HPDE6-E6E7 (cell line): ENCODE data around the gene RNU2-1.
"Not testable (repeated sequence)": the region's sequence is repeated elsewhere in the genome, so short reads cannot be mapped to it uniquely, and the experiment has no call there.

ENCODE experiments used
- DNase-seq: peaks from one replicate; pipeline ENCODE4 v3.0.0; 2011; ENCODE audit warnings: missing footprints; ENCODE audit errors: extremely low spot score

RNU2-1 gene

DNA sequence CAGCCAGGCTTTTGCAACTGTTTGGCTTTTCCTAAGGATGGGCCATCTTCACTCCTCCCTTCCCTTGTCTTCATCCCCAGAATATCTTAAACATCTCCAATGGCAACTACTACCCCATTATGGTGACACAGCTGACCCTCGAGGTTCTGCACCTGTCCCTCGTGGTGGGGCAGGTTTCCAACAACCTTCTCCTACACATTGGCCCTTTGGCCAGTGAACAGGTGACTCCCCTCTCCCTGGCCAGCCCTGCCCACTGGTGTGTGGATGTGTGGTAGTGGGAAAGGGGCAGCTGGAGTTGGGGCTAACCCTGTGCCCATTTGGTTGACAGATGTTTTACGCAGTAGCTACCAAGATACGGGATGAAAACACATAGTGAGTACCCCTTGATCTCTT, 17.4 kb downstream of the RNU2-1 start:
- DNase-seq: no peak

DNA sequence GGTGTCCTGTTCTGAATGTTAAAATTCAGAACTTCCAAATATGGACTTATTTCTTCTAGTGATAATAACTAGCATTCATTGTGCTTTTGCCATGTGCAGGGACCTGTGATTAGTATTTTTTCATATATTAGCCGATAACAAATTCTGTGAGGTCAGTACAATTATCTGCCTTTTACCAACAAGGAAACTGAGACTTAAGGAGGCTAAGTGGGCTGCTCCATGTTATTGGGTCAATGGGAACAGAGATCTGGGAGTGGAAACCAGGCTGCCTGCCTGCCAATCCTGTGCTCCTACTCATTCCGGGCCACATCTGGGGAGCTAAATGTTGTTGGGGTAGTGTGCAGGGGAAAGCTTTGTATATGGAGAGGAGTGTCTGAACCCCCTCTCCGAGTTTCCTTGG, 18.4 kb downstream of the RNU2-1 start:
- no peak for DNase-seq

DNA sequence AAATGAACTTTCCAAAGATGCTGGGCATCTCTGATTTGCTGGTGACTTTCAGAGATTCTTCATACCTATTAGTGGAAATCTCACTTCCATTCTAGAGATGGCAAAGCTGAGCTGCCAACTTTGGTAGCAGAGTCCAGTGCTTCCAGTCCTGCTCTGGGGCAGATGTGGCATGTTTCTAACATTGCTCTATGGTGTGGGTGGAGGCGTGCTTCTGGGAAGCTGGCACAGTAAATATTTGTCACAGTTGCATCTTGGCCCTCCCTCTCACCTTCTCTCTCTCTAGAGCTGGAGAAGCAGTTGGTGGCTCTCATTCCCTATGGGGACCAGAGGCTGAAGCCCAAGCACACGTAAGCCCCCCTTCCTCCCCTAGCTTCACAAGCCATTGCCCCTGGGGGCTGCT, 20.2 kb downstream of the RNU2-1 start:
- no peak for DNase-seq

DNA sequence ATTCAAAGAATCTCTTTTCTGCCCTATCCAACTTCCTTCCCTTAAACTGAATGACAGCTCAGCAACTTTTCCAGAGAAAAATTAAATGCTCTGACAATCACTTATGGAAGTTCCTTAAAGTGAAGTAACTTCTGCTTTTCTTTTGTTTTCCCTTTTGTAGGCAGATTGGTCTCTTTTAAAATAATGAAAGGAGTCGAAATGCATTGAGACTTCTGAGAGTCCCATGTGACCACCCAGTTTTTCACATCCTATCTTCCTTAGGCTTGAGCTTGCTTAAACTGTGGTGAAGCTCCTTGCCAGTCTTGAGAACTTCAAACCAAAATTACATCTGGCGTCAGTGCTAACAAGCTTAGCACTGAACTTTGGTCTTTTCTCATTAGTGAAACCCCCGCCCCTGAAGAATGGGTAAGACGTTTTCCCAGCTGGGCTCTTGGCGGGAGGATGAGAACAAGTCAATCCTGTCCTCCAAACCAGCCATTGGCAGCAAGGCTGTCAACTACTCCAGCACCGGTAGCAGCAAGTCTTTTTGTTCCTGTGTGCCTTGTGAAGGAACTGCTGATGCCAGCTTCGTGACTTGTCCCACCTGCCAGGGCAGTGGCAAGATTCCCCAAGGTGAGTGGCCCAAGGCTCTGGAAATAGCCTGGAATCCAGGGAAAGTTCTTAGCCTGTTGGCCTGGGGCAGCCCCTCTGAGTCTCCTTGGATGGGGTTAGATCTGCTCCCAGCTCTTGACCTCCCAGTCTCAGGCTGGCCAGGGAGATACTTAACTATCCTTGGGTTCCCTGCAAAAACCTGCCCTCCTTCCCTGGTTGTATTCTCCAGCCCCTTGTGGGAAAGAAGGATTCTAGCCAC, 20.9 kb downstream of the RNU2-1 start:
- DNase-seq: no peak

DNA sequence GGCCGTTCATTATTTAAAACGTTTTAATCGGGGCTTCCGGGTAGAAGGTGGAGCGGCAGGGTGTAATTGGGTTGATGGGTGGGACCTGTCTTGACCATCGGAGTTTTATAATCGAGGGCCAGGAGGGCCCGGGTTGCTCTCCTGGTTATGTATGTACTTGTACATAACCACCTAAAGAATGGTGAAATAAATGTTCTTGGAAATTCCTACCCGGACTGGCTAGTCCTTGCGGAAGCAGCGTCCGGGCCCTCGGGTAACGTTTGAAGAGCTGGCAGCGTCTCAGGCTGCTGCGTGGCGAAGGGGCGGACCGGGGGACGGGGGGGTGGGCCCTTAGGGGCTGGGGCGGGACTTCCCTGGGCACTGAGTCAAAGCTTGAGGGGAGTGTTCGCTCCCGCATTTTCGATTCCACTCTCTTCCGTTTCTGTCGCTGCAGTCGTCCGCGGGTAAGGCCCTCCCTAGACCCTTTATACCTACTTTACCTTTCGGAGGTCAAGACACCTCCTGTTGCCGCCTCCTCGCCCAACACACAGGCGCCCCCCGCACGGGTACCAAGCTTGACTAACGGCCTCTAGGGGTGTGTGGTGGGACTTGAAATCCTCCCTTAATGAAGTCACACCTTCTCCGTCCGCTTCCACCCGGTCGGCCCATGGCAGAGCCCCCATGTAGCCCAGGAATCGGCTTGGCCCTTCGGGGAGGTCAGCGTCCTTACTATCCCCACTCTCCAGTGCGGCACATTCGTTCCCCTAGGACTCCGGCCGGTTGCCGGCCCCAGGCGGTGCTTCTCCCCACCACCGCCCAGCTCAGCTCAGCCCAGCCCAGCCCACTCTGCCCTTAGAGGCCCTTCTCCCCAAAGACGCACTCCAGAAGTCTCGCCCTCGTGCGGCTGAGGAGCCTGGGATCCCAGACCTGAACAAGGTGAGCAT, 22.0 kb downstream of the RNU2-1 start, which contains the start of gene TMEM106A:
TMEM106A (plus strand) TSS at position 396 of the 923 bp plus-strand sequence. CDS start 1,167 bp downstream, outside the sequence.
- DNase-seq: peak; percentile 88

DNA sequence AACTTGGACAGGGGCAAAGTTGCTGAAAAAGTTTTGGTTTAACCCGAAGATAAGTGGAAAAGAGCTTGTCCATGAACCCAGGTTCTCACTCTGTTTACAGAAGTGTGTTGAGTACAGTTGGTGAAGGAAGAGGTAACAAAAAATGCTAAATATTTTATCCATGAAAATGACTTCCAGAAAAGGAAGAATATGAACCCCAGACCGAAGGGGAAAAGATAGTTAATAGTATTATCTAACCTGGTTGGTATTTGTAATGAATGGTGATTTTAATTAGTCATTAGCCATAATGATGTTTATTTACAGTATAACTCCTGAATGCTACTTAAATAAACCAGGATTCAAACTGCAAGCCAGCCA, 22.7 kb downstream of the RNU2-1 start:
- DNase-seq: no peak

DNA sequence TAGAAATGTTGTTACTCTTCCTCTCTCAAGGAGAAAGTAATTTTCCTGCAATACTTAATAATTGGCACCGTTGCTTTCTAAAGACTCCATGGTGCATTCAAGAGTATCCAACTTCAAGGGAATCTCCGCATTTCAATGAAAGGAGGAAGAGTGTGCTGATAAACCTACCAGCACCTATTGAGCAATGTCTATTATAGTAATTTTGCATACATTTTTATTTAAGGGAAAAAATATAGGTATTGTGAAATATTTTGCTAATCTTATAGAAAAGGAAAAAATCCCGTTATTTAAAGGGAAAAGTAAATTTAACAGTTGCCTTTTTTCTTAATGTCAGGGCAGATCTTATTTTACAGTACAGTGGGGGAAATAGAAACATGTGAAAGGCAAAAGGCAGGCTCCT, 23.2 kb downstream of the RNU2-1 start:
- DNase-seq: no peak

DNA sequence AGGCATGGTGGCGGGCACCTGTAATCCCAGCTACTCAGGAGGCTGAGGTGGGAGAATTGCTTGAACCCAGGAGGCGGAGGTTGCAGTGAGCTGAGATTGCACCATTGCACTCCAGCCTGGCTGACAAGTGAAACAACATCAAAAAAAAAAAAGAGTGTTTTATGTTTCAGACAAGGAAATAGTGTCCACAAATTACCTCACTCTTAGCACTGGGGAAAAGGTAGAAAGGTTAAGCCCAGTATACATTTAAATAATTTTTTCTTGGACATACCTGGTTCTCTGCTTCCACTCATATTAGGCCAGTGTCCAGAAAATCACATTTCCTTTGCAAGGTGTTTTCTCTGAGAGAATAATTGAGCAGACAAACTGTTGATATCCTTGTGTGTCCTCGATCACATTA, 30.8 kb downstream of the RNU2-1 start:
- DNase-seq: not testable (repeated sequence)

DNA sequence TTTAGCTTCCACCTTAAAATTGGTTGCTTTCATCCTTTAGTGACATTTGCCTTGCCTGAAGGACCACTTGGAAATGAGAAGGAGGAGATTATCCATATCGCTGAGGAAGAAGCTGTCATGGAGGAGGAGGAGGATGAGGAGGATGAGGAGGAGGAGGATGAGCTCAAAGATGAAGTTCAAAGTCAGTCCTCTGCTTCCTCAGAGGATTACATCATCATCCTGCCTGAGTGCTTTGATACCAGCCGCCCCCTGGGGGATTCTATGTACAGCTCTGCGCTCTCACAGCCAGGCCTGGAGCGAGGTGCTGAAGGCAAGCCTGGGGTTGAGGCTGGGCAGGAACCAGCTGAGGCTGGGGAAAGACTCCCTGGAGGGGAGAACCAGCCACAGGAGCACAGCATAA, 33.6 kb downstream of the RNU2-1 start:
- no peak for DNase-seq

DNA sequence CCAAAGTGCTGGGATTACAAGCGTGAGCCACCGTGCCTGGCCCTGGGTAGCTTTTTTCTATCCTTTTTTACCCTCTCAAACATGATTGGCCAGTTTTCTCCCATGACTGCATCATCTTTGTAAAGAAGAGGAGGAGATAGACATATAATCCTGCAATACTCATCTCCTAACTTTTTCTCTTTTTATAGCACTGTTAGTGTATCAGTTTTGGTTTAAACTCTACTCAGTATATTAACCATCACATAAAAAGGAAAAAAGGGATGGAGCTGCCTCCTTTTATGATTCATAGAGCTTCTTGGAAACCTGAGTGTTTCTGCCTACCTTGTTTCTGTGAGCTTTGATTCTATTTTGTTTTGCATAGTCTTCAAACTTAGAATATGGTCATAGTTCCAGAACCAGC, 34.1 kb downstream of the RNU2-1 start:
- no peak for DNase-seq

DNA sequence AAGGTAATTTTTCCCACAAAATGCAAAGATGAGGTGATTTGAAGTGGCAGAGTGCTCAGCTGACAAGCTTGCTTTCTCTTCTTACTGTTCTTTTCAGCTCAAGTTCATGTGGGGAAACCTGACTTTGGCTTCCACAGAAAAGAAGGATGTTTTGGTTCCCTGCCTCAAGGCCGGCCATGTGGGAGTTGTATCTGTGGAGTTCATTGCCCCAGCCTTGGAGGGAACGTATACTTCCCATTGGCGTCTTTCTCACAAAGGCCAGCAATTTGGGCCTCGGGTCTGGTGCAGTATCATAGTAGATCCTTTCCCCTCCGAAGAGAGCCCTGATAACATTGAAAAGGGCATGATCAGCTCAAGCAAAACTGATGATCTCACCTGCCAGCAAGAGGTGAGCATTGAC, 40.5 kb downstream of the RNU2-1 start:
- DNase-seq: no peak

DNA sequence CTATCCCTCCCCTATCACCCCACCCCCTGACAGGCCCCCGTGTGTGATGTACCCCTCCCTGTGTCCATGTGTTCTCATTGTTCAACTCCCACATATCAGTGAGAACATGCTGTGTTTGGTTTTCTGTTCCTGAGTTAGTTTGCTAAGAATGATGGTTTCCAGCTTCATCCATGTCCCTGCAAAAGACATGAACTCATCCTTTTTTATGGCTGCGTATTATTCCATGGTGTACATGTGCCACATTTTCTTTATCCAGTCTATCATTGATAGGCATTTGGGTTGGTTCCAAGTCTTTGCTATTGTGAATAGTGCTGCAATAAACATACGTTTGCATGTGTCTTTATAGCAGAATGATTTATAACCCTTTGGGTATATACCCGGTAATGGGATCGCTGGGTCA, 47.1 kb downstream of the RNU2-1 start:
- DNase-seq: not testable (repeated sequence)

DNA sequence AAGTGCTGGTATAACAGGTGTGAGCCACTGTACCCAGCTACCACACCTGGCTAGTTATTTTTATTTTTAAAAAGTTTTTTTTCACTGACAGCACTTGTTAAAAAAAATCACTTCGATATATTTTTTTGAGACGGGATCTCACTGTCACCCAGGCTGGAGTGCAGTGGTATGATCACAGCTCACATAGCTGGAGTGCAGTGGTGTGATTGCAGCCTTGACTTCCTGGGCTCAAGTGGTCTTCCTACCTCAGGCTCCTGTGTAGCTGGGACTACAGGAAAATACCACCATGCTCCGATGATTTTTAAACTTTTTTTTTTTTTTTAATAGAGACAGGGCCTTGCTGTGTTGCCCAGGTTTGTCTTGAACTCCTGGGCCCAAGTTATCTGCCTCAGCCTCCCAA, 49.9 kb downstream of the RNU2-1 start:
- DNase-seq: no peak
